WTC11 (cell line): Measurements from ENCODE around the gene SETD9.

Source experiments
- CTCF ChIP-seq: fragments of 200-600 bp; IDR thresholded peaks from 2 replicates; pipeline ENCODE4 v1.8.0; 2022; ENCODE audit warnings: antibody characterized with exemption
- E2F5 ChIP-seq: sonication (generic); formaldehyde crosslinking; IDR thresholded peaks from 2 replicates; pipeline ENCODE4 v1.8.1; 2022; ENCODE audit warnings: mild to moderate bottlenecking, moderate library complexity, missing genetic modification reagents
- FOXJ3 ChIP-seq: sonication (generic); formaldehyde crosslinking; IDR thresholded peaks from 2 replicates; pipeline ENCODE4 v1.9.0; 2021; ENCODE audit warnings: missing genetic modification reagents, mild to moderate bottlenecking, borderline replicate concordance
- IRF1 ChIP-seq: sonication (generic); formaldehyde crosslinking; IDR thresholded peaks from 2 replicates; pipeline ENCODE4 v1.8.0; 2023; ENCODE audit warnings: missing genetic modification reagents
- SP1 ChIP-seq: sonication (generic); formaldehyde crosslinking; conservative IDR thresholded peaks from 2 replicates; pipeline ENCODE4 v1.8.1; 2022; ENCODE audit warnings: missing genetic modification reagents
- ZSCAN18 ChIP-seq: fragments of 250-450 bp; sonication (Bioruptor Pico); IDR thresholded peaks from 2 replicates; pipeline ENCODE4 v2.1.2; 2022; ENCODE audit warnings: mild to moderate bottlenecking, moderate library complexity

- TF ChIP-seq IRF1 (CRISPR knock-in tag) (no peak), CTCF (no peak), SP1 (no peak), E2F5 (CRISPR knock-in tag) (no peak), ZSCAN18 (no peak), FOXJ3 (no peak)
These were observed 27.8 kb upstream of the SETD9 start for GRCh38 chr5:56881571-56881970.
